IMR-90 (cell line): ENCODE results near the gene LFNG.

Source experiments
- BHLHE40 ChIP-seq: fragments of 150-350 bp; IDR thresholded peaks from 2 replicates; pipeline ENCODE4 v1.6.1; 2016; ENCODE audit warnings: mild to moderate bottlenecking, low read depth, low read length
- CEBPB ChIP-seq: IDR thresholded peaks from 2 replicates; pipeline ENCODE4 v1.6.1; 2012; ENCODE audit warnings: low read depth, low read length, improper control_type of control experiment
- CTCF ChIP-seq: conservative IDR thresholded peaks from 2 replicates; pipeline ENCODE4 v1.5.1; 2012; ENCODE audit warnings: mild to moderate bottlenecking, low read depth, low read length, improper control_type of control experiment
- FOS ChIP-seq: fragments of 150-350 bp; IDR thresholded peaks from 2 replicates; pipeline ENCODE4 v1.6.1; 2016; ENCODE audit warnings: low read depth, low read length
- MAFK ChIP-seq: IDR thresholded peaks from 2 replicates; pipeline ENCODE4 v1.6.1; 2012; ENCODE audit warnings: low read depth, low read length, improper control_type of control experiment
- MAZ ChIP-seq: IDR thresholded peaks from 2 replicates; pipeline ENCODE4 v1.6.1; 2012; ENCODE audit warnings: low read depth, mild to moderate bottlenecking, low read length, improper control_type of control experiment, moderate library complexity, borderline replicate concordance
- MXI1 ChIP-seq: IDR thresholded peaks from 2 replicates; pipeline ENCODE4 v1.6.1; 2012; ENCODE audit warnings: low read depth, mild to moderate bottlenecking, low read length, moderate library complexity, borderline replicate concordance
- NFE2L2 ChIP-seq: fragments of 150-350 bp; IDR thresholded peaks from 2 replicates; pipeline ENCODE4 v1.6.1; 2016; ENCODE audit warnings: low read depth, mild to moderate bottlenecking, low read length
- POLR2A ChIP-seq: IDR thresholded peaks from 2 replicates; pipeline ENCODE4 v1.6.1; 2012; ENCODE audit warnings: mild to moderate bottlenecking, low read depth, low read length
- RAD21 ChIP-seq: IDR thresholded peaks from 2 replicates; pipeline ENCODE4 v1.6.1; 2012; ENCODE audit warnings: low read length, improper control_type of control experiment
- RCOR1 ChIP-seq: IDR thresholded peaks from 2 replicates; pipeline ENCODE4 v1.6.1; 2012; ENCODE audit warnings: mild to moderate bottlenecking, low read length, improper control_type of control experiment; ENCODE audit not compliant: insufficient replicate concordance
- RFX5 ChIP-seq: IDR thresholded peaks from 2 replicates; pipeline ENCODE4 v1.8.0; 2012; ENCODE audit warnings: low read depth, mild to moderate bottlenecking, low read length, moderate library complexity
- SMC3 ChIP-seq: fragments of 150-350 bp; IDR thresholded peaks from 2 replicates; pipeline ENCODE4 v1.6.1; 2016; ENCODE audit warnings: low read depth, mild to moderate bottlenecking, antibody characterized with exemption, low read length, moderate library complexity
- USF2 ChIP-seq: fragments of 150-350 bp; IDR thresholded peaks from 2 replicates; pipeline ENCODE4 v1.6.1; 2017; ENCODE audit warnings: mild to moderate bottlenecking, antibody characterized with exemption, low read length, low read depth

- TF ChIP-seq CEBPB, result no peak
- TF ChIP-seq CTCF, result no peak
- TF ChIP-seq MXI1, result no peak
- no peak for TF ChIP-seq MAFK
- TF ChIP-seq POLR2A, result no peak
- no peak for TF ChIP-seq USF2
- no peak for TF ChIP-seq RAD21
- TF ChIP-seq NFE2L2, result no peak
- TF ChIP-seq FOS, result no peak
- TF ChIP-seq MAZ, result no peak
- no peak for TF ChIP-seq BHLHE40
- TF ChIP-seq SMC3, result no peak
- TF ChIP-seq RFX5, result no peak
- TF ChIP-seq RCOR1, result no peak
Observed at GRCh38 chr7:2511769-2512168, 7.8 kb upstream of the LFNG start.
